ENCODE data around the gene IMPA2. TPM values are rescaled to one million over a fixed set of nuclear protein-coding genes. Genes with fewer than 3 reads are reported as not detected.

Gene IMPA2
- total RNA-seq, 1 donor from 2014 or later = 33.9 TPM

GRCh38 chr18:12053289-12053688, 72.0 kb downstream of the IMPA2 start:
- Histone ChIP-seq H3K36me3 (ENCODE audit: control insufficient read depth in 3 of 3, insufficient read depth in 3 of 3, low read length in 3 of 3) (no peaks in the 10 kb centered on the region), H3K27me3 (ENCODE audit: control insufficient read depth in 3 of 3, insufficient read depth in 3 of 3, low read length in 3 of 3) (no peaks in the 10 kb centered on the region), H3K4me1 (ENCODE audit: control insufficient read depth in 3 of 3, insufficient read depth in 3 of 3, low read length in 3 of 3) (peaks cover 0 to 3% (median 0%) of the 10 kb centered on the region in 3 donors), H3K27ac (ENCODE audit: low read depth, low read length) (no peak overlapping the region), H3K9ac (ENCODE audit: low read depth in 1 of 3, low read length in 3 of 3) (no peak overlapping the region), H3K4me3 (ENCODE audit: low read length in 3 of 3) (no peak overlapping the region), H3K9me3 (ENCODE audit: control insufficient read depth in 3 of 3, low read length in 3 of 3) (no peaks in the 10 kb centered on the region)

- Histone ChIP-seq H3K4me3 (ENCODE audit: low read length in 3 of 3) (no peak overlapping the region), H3K36me3 (ENCODE audit: control insufficient read depth in 3 of 3, insufficient read depth in 3 of 3, low read length in 3 of 3) (no peaks in the 10 kb centered on the region), H3K27ac (ENCODE audit: low read depth, low read length) (no peak overlapping the region), H3K9me3 (ENCODE audit: control insufficient read depth in 3 of 3, low read length in 3 of 3) (no peaks in the 10 kb centered on the region), H3K4me1 (ENCODE audit: control insufficient read depth in 3 of 3, insufficient read depth in 3 of 3, low read length in 3 of 3) (no peaks in the 10 kb centered on the region), H3K9ac (ENCODE audit: low read depth in 1 of 3, low read length in 3 of 3) (no peak overlapping the region), H3K27me3 (ENCODE audit: control insufficient read depth in 3 of 3, insufficient read depth in 3 of 3, low read length in 3 of 3) (no peaks in the 10 kb centered on the region)
These were observed 75.0 kb downstream of the IMPA2 start for GRCh38 chr18:12056034-12056883.

DNA sequence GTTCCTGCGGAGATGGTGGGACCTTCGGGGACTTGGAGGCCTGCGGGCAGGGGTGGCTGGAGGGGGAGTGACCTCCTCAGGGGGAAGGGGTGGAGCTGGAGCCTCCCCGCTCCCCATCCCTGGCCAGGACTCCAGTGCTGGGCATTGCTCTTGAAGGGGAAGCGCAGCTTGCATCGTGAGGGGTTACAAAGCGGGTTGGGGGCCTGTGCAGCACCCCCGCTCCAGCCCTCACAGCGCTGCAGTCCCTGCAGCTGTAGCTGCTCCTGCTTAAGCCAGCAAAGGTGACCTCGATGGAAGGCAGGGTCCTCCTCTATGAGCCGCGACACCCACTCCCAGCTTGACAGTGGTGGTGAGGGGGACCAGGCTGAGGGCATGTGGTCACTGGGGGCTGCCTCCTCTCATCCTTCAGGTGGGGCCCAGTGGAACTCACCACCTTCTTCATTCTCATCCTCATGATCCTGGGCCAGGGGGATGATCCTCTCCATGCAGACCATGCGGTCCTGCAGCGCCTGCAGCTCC, 75.6 kb downstream of the IMPA2 start:
- Histone ChIP-seq H3K27me3 (ENCODE audit: control insufficient read depth in 3 of 3, insufficient read depth in 3 of 3, low read length in 3 of 3) (no peaks in the 10 kb centered on the region), H3K4me3 (ENCODE audit: low read length in 3 of 3) (no peak overlapping the region), H3K36me3 (ENCODE audit: control insufficient read depth in 3 of 3, insufficient read depth in 3 of 3, low read length in 3 of 3) (no peaks in the 10 kb centered on the region), H3K27ac (ENCODE audit: low read depth, low read length) (no peak overlapping the region), H3K4me1 (ENCODE audit: control insufficient read depth in 3 of 3, insufficient read depth in 3 of 3, low read length in 3 of 3) (no peaks in the 10 kb centered on the region), H3K9me3 (ENCODE audit: control insufficient read depth in 3 of 3, low read length in 3 of 3) (no peaks in the 10 kb centered on the region), H3K9ac (ENCODE audit: low read depth in 1 of 3, low read length in 3 of 3) (no peak overlapping the region)

GRCh38 chr18:12057419-12058039, 76.2 kb downstream of the IMPA2 start:
- H3K4me1 ChIP-seq (ENCODE audit: control insufficient read depth in 3 of 3, insufficient read depth in 3 of 3, low read length in 3 of 3) = no peaks in the 10 kb centered on the region

GRCh38 chr18:12059334-12060181, 78.3 kb downstream of the IMPA2 start:
- H3K4me3 ChIP-seq (ENCODE audit: low read length in 3 of 3) = no peak overlapping the region
- no peaks in the 10 kb centered on the region for H3K36me3 ChIP-seq (ENCODE audit: control insufficient read depth in 3 of 3, insufficient read depth in 3 of 3, low read length in 3 of 3)
- H3K9me3 ChIP-seq (ENCODE audit: control insufficient read depth in 3 of 3, low read length in 3 of 3) = no peaks in the 10 kb centered on the region
- H3K27me3 ChIP-seq (ENCODE audit: control insufficient read depth in 3 of 3, insufficient read depth in 3 of 3, low read length in 3 of 3) = no peaks in the 10 kb centered on the region
- no peaks in the 10 kb centered on the region for H3K4me1 ChIP-seq (ENCODE audit: control insufficient read depth in 3 of 3, insufficient read depth in 3 of 3, low read length in 3 of 3)
- no peak overlapping the region for H3K9ac ChIP-seq (ENCODE audit: low read depth in 1 of 3, low read length in 3 of 3)
- no peak overlapping the region for H3K27ac ChIP-seq (ENCODE audit: low read depth, low read length)

More at GRCh38 chr18:12057419-12058039, 76.2 kb downstream of the IMPA2 start:
- H3K9me3 ChIP-seq (ENCODE audit: control insufficient read depth in 3 of 3, low read length in 3 of 3) = no peaks in the 10 kb centered on the region
- H3K4me3 ChIP-seq (ENCODE audit: low read length in 3 of 3) = no peak overlapping the region
- H3K27me3 ChIP-seq (ENCODE audit: control insufficient read depth in 3 of 3, insufficient read depth in 3 of 3, low read length in 3 of 3) = no peaks in the 10 kb centered on the region
- H3K36me3 ChIP-seq (ENCODE audit: control insufficient read depth in 3 of 3, insufficient read depth in 3 of 3, low read length in 3 of 3) = no peaks in the 10 kb centered on the region
- H3K9ac ChIP-seq (ENCODE audit: low read depth in 1 of 3, low read length in 3 of 3) = no peak overlapping the region
- H3K27ac ChIP-seq (ENCODE audit: low read depth, low read length) = no peak overlapping the region

GRCh38 chr18:12060182-12060870, 79.0 kb downstream of the IMPA2 start:
- Histone ChIP-seq H3K36me3 (ENCODE audit: control insufficient read depth in 3 of 3, insufficient read depth in 3 of 3, low read length in 3 of 3) (no peaks in the 10 kb centered on the region), H3K9me3 (ENCODE audit: control insufficient read depth in 3 of 3, low read length in 3 of 3) (no peaks in the 10 kb centered on the region), H3K9ac (ENCODE audit: low read depth in 1 of 3, low read length in 3 of 3) (no peak overlapping the region), H3K4me1 (ENCODE audit: control insufficient read depth in 3 of 3, insufficient read depth in 3 of 3, low read length in 3 of 3) (no peaks in the 10 kb centered on the region), H3K27ac (ENCODE audit: low read depth, low read length) (no peak overlapping the region), H3K27me3 (ENCODE audit: control insufficient read depth in 3 of 3, insufficient read depth in 3 of 3, low read length in 3 of 3) (no peaks in the 10 kb centered on the region), H3K4me3 (ENCODE audit: low read length in 3 of 3) (no peak overlapping the region)

DNA sequence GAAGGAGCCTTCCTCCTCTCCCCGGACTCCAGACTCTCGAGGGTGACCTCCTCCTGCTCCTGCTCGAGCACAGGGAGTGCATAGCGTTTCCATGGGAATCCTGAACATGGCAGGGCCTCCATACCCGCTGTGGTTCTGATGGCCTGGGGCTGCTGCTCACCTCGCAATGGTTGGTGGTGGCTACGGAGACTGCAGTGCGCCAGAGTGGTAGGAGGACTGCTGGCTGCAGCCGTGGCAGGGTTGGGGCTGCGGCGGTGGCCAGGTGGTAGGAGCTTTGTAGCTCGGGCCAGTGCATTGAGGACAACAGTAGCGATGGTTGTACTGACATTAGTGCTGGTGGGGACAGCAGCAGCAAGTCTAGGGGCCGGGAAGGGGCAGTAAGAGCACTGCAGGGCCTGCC, 80.4 kb downstream of the IMPA2 start:
- Histone ChIP-seq H3K4me1 (ENCODE audit: control insufficient read depth in 3 of 3, insufficient read depth in 3 of 3, low read length in 3 of 3) (no peaks in the 10 kb centered on the region), H3K27me3 (ENCODE audit: control insufficient read depth in 3 of 3, insufficient read depth in 3 of 3, low read length in 3 of 3) (no peaks in the 10 kb centered on the region)

DNA sequence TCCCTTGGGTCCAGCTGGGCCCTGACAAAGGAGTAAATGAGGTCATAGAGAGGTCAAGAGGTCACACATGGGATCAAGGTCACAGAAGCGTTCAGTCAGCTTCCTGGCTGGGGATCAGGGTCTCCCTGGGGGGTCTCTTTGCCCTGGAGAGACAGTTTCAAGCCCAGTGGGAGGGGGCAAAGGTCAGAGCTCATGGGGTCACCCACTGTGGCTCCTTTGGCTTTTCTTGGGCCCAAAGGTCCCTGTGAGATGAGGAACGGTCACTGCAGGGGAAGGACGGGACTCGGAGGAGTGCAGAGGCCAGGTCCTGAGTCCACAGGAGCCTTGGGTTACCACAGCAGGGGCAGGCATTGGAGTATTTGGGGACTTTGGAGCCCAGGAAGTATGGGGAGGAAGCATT, 81.7 kb downstream of the IMPA2 start:
- Histone ChIP-seq H3K36me3 (ENCODE audit: control insufficient read depth in 3 of 3, insufficient read depth in 3 of 3, low read length in 3 of 3) (no peaks in the 10 kb centered on the region), H3K9ac (ENCODE audit: low read depth in 1 of 3, low read length in 3 of 3) (no peak overlapping the region), H3K4me1 (ENCODE audit: control insufficient read depth in 3 of 3, insufficient read depth in 3 of 3, low read length in 3 of 3) (no peaks in the 10 kb centered on the region)

More for the DNA sequence above, 80.4 kb downstream of the IMPA2 start:
- Histone ChIP-seq H3K36me3 (ENCODE audit: control insufficient read depth in 3 of 3, insufficient read depth in 3 of 3, low read length in 3 of 3) (no peaks in the 10 kb centered on the region), H3K4me3 (ENCODE audit: low read length in 3 of 3) (no peak overlapping the region), H3K9ac (ENCODE audit: low read depth in 1 of 3, low read length in 3 of 3) (no peak overlapping the region), H3K9me3 (ENCODE audit: control insufficient read depth in 3 of 3, low read length in 3 of 3) (no peaks in the 10 kb centered on the region), H3K27ac (ENCODE audit: low read depth, low read length) (no peak overlapping the region)

GRCh38 chr18:12064086-12064763, 82.9 kb downstream of the IMPA2 start:
- Histone ChIP-seq H3K27ac (ENCODE audit: low read depth, low read length) (no peak overlapping the region), H3K36me3 (ENCODE audit: control insufficient read depth in 3 of 3, insufficient read depth in 3 of 3, low read length in 3 of 3) (no peaks in the 10 kb centered on the region), H3K4me1 (ENCODE audit: control insufficient read depth in 3 of 3, insufficient read depth in 3 of 3, low read length in 3 of 3) (no peaks in the 10 kb centered on the region), H3K27me3 (ENCODE audit: control insufficient read depth in 3 of 3, insufficient read depth in 3 of 3, low read length in 3 of 3) (no peaks in the 10 kb centered on the region), H3K9ac (ENCODE audit: low read depth in 1 of 3, low read length in 3 of 3) (no peak overlapping the region), H3K9me3 (ENCODE audit: control insufficient read depth in 3 of 3, low read length in 3 of 3) (no peaks in the 10 kb centered on the region), H3K4me3 (ENCODE audit: low read length in 3 of 3) (no peak overlapping the region)

More for the DNA sequence above, 81.7 kb downstream of the IMPA2 start:
- Histone ChIP-seq H3K9me3 (ENCODE audit: control insufficient read depth in 3 of 3, low read length in 3 of 3) (no peaks in the 10 kb centered on the region), H3K4me3 (ENCODE audit: low read length in 3 of 3) (no peak overlapping the region), H3K27ac (ENCODE audit: low read depth, low read length) (no peak overlapping the region), H3K27me3 (ENCODE audit: control insufficient read depth in 3 of 3, insufficient read depth in 3 of 3, low read length in 3 of 3) (no peaks in the 10 kb centered on the region)
